Endothelial cell of umbilical vein (primary cell): ENCODE measurements around the gene DNAJB5. TPM values are rescaled to one million over a fixed set of nuclear protein-coding genes. Genes with fewer than 3 reads are reported as not detected.

Source experiments
- BruUV-seq: library from RNA; stranded (reverse); fragments of 400-500 nt; replicated peaks from 2 replicates; lab custom pipeline; 2021; lab: Mats Ljungman, UMichigan
- CTCF ChIA-PET: fragments of 300-600, 350-600 bp; sonication (Branson Sonifier 250); formaldehyde crosslinking; loops from one replicate; lab custom pipeline; 2021; ENCODE audit warnings: antibody characterized with exemption, inconsistent platforms; lab: Charles Lee
- POLR2A ChIA-PET: fragments of 300-600, 350-600 bp; sonication (Branson Sonifier 250); formaldehyde crosslinking; loops from one replicate; lab custom pipeline; 2021; ENCODE audit warnings: antibody characterized with exemption, inconsistent platforms; lab: Charles Lee
- DNase-seq: peaks from one replicate; pipeline ENCODE4 v3.0.0-alpha.2; 2011; ENCODE audit warnings: low read depth, low spot score
- FAIRE-seq: peaks from 2 replicates; lab custom pipeline; 2011; peaks lifted over from hg19 to GRCh38; lab: Jason Lieb, UNC
- H2AFZ ChIP-seq: 2 replicates; pipeline ENCODE4 v1.6.0; 2012; ENCODE audit warnings: low read depth, low read length, control low read depth, inconsistent platforms
- H3K27ac ChIP-seq: 2 replicates; pipeline ENCODE4 v1.5.1; 2011; ENCODE audit warnings: low read depth, mild to moderate bottlenecking, control low read depth, low read length, moderate library complexity; ENCODE audit not compliant: insufficient read depth
- H3K27me3 ChIP-seq, 2 experiments: 2 replicates each; pipeline versions ENCODE4 v1.6.0 to v1.6.1; 2011; ENCODE audit warnings: low read length in 2 of 2, mixed read lengths in 1 of 2; ENCODE audit not compliant: control insufficient read depth in 2 of 2, insufficient read depth in 2 of 2
- H3K36me3 ChIP-seq, 2 experiments: 2 replicates in 1 of 2; 3 replicates in 1 of 2; pipeline ENCODE4 v1.5.1; 2011; ENCODE audit warnings: low read length in 2 of 2, mild to moderate bottlenecking in 1 of 2, moderate library complexity in 1 of 2; ENCODE audit not compliant: control insufficient read depth in 2 of 2, insufficient read depth in 2 of 2; ENCODE audit errors: extremely low read depth in 1 of 2
- H3K4me1 ChIP-seq: 3 replicates; pipeline ENCODE4 v1.5.1; 2011; ENCODE audit warnings: mild to moderate bottlenecking, low read length; ENCODE audit not compliant: control insufficient read depth, insufficient read depth; ENCODE audit errors: extremely low read depth
- H3K4me2 ChIP-seq: 2 replicates; pipeline ENCODE4 v1.6.1; 2011; ENCODE audit warnings: low read length, control low read depth, mixed read lengths; ENCODE audit not compliant: insufficient read depth
- H3K4me3 ChIP-seq, 3 experiments: fragments of 200-600 bp in 1 of 3; sonication (generic), shearing (Covaris generic) in 1 of 3; replicated peaks in 1 of 3; 2 replicates each; pipeline ENCODE4 v1.5.1; 2011 to 2016; ENCODE audit warnings: control low read depth in 3 of 3, low read length in 3 of 3, mild to moderate bottlenecking in 2 of 3, inconsistent platforms in 1 of 3, low read depth in 1 of 3, moderate library complexity in 1 of 3; ENCODE audit not compliant: insufficient read depth in 1 of 3
- H3K79me2 ChIP-seq: 2 replicates; pipeline ENCODE4 v1.6.0; 2012; ENCODE audit warnings: low read length, inconsistent platforms; ENCODE audit not compliant: control insufficient read depth, insufficient read depth
- H3K9ac ChIP-seq: replicated peaks from 2 replicates; pipeline ENCODE3; 2011; ENCODE audit warnings: low read length, control low read depth; ENCODE audit not compliant: insufficient read depth; ENCODE audit errors: extremely low read depth
- H3K9me1 ChIP-seq: replicated peaks from 3 replicates; pipeline ENCODE4 v1.6.0; 2011; ENCODE audit warnings: mild to moderate bottlenecking, low read length; ENCODE audit not compliant: control insufficient read depth, insufficient read depth; ENCODE audit errors: extremely low read depth
- H3K9me3 ChIP-seq: replicated peaks from 2 replicates; pipeline ENCODE4 v1.5.1; 2012; ENCODE audit warnings: low read length, inconsistent platforms; ENCODE audit not compliant: control insufficient read depth, insufficient read depth
- H4K20me1 ChIP-seq: replicated peaks from 2 replicates; pipeline ENCODE3; 2011; ENCODE audit warnings: mild to moderate bottlenecking, low read length; ENCODE audit not compliant: control insufficient read depth, insufficient read depth; ENCODE audit errors: extremely low read depth
- CTCF ChIP-seq, 2 donors: IDR thresholded peaks; 1 replicate in 1 of 2; 2 replicates in 1 of 2; pipeline ENCODE4 v1.5.1; 2011; ENCODE audit warnings: low read length in 2 of 2, mild to moderate bottlenecking in 2 of 2, moderate library complexity in 2 of 2, control low read depth in 1 of 2, inconsistent platforms in 1 of 2, low read depth in 1 of 2; ENCODE audit not compliant: insufficient read depth in 1 of 2; ENCODE audit errors: extremely low read depth in 1 of 2
- EZH2 ChIP-seq: IDR thresholded peaks from 2 replicates; pipeline ENCODE4 v1.6.1; 2012; ENCODE audit warnings: borderline replicate concordance, low read depth, mild to moderate bottlenecking, moderate library complexity, low read length, inconsistent platforms; ENCODE audit not compliant: severe bottlenecking
- GATA2 ChIP-seq: IDR thresholded peaks from 2 replicates; pipeline ENCODE4 v1.7.0; 2011; ENCODE audit warnings: low read depth, mild to moderate bottlenecking, moderate library complexity, mixed read lengths, low read length; ENCODE audit not compliant: insufficient read length, insufficient read depth
- JUN ChIP-seq: IDR thresholded peaks from 2 replicates; pipeline ENCODE4 v1.6.1; 2011; ENCODE audit warnings: borderline replicate concordance, low read depth; ENCODE audit not compliant: insufficient read length, insufficient read depth
- MYC ChIP-seq: IDR thresholded peaks from one replicate; pipeline ENCODE4 v1.6.1; 2011; ENCODE audit warnings: mild to moderate bottlenecking, low read depth, low read length
- POLR2A ChIP-seq: IDR thresholded peaks from 2 replicates; pipeline ENCODE4 v1.6.1; 2012; ENCODE audit warnings: low read depth, mild to moderate bottlenecking, control low read depth, low read length
- POLR2AphosphoS5 ChIP-seq: IDR thresholded peaks from 2 replicates; pipeline ENCODE4 v1.6.1; 2012; ENCODE audit warnings: low read depth, mild to moderate bottlenecking, control low read depth, low read length, moderate library complexity; ENCODE audit not compliant: insufficient read depth
- dilution Hi-C: fragments of 300-500 bp; cut with MboI; formaldehyde crosslinking; loops from one replicate; pipeline ENCODE4 v1.15.0; 2019; ENCODE audit warnings: low sequenced_read_pairs; ENCODE audit not compliant: extremely low pct_ligation_motif_present
- intact Hi-C: fragments of 100-400 bp; cut with micrococcal nuclease; formaldehyde crosslinking; loops from one replicate; pipeline ENCODE4 v1.10.0; 2022
- polyA plus RNA-seq, 4 experiments: library from polyadenylated mRNA; depleted of rRNA in 3 of 4; stranded (reverse) in 3 of 4; unstranded in 1 of 4; fragments of >200 nt; gene quantifications; 2 replicates each; pipeline versions ENCODE4 v1.2.1 to v1.2.3, GENCODE V29; 2011 to 2012; ENCODE audit warnings: missing spikeins in 1 of 4
- total RNA-seq: library from RNA; stranded (reverse); gene quantifications from 2 replicates; pipeline ENCODE4 v1.2.3, GENCODE V29; 2021

Gene DNAJB5
- total and polyA plus RNA-seq, 2 donors (not counting 3 experiments of a cell fraction or from before 2014, with no cell fraction given), result 8.6 to 12.8 TPM

GRCh38 chr9:34985311-34985899, 4.1 kb upstream of the DNAJB5 start:
- H3K27ac ChIP-seq, result no peak overlapping the region
- TF ChIP-seq GATA2 (no peak), JUN (no peak), EZH2 (no peak), POLR2AphosphoS5 (no peak), CTCF (IDR thresholded peaks at IDR 0.05; ENCODE audit: extremely low read depth in 1 of 2, insufficient read depth in 1 of 2, low read depth in 1 of 2, low read length in 2 of 2) (peak; percentile 77 to 81), MYC (no peak), POLR2A (no peak)
- DNase-seq, result peak; percentile 72
- dilution Hi-C loops, result no loop called here
- H3K4me1 ChIP-seq, result peaks cover 10% of the 10 kb centered on the region
- no peak overlapping the region for H3K9ac ChIP-seq
- ChIA-PET CTCF (interaction anchor here (0.6 to 6.6 kb wide), 29 partner anchors 9 to 310 kb away, joined by 3 to 174 read pairs (median 3); partner anchors contain the start of gene VCP), POLR2A (interaction anchor here (1.2 kb wide), 1 partner anchor 86 kb away, joined by 4 read pairs; no protein-coding TSS in a partner anchor)
- H3K4me2 ChIP-seq, result no peak overlapping the region
- no TSS peak for BruUV-seq
- peaks cover 0 to 2% of the 10 kb centered on the region in 2 experiments for H3K27me3 ChIP-seq
- H4K20me1 ChIP-seq, result no peaks in the 10 kb centered on the region
- H3K4me3 ChIP-seq, result no peak overlapping the region
- no peaks in the 10 kb centered on the region for H3K79me2 ChIP-seq
- FAIRE-seq, result peak; percentile 94
- H3K36me3 ChIP-seq, result no peaks in the 10 kb centered on the region
- no peaks in the 10 kb centered on the region for H3K9me1 ChIP-seq
- H3K9me3 ChIP-seq, result no peaks in the 10 kb centered on the region
- H2AFZ ChIP-seq, result no peak overlapping the region
- intact Hi-C loops, result loop anchor here (1.0 to 10.0 kb wide), 2 partner anchors 86 to 311 kb away; no protein-coding TSS in a partner anchor
